Cerebellar cortex (tissue), 1 donor: Measurements from ENCODE around the gene LILRB2.
A peak's percentile ranks its signal among the peaks of the same experiment; 100 is the strongest.
"Not testable (repeated sequence)": the region's sequence is repeated elsewhere in the genome, so short reads cannot be mapped to it uniquely, and the experiment has no call there.

ENCODE experiments used
- DNase-seq: peaks from one replicate; pipeline ENCODE4 v3.0.0-alpha.2; 2015; ENCODE audit warnings: low spot score

LILRB2 gene

GRCh38 chr19:54302257-54302656 is 21.3 kb upstream of the LILRB2 start:
- DNase-seq: no peak

DNA sequence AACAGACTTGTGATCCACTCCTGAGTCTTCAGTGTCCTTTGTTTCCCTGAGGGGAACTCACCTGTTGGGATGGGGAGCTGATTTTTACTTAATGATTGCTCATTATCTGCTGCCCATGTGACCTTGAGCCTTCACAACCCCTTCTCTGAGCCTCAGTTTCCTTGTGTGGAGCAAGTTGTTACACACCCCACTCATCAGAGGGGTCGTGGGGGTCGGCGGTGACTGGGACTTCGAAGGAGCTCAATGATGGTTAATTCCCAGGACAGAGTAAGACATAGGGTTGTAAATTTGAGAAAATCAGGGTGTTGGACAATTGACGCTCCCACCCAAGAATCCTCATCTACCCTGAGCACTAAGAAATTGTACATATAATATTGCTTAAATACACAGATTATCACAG is 18.6 kb upstream of the LILRB2 start:
- DNase-seq: no peak

DNA sequence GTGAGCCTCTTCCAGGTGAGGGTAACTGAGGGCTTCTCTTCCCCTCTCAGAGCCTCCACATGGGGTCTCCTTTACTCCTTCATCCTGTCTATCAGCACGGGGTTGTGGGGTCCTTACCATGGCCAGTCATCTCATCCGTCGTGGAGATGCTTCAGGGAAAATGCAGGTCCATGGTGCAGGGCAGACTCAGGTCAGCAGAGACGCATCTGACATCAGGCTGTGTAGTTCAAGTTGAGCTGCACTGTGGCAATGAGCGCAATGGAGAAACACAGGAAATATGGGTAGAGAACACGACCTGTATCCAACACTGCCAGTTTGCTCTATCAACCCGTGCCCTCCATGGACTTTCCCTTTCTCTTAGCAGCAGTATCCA is 18.2 kb upstream of the LILRB2 start:
- no peak for DNase-seq

DNA sequence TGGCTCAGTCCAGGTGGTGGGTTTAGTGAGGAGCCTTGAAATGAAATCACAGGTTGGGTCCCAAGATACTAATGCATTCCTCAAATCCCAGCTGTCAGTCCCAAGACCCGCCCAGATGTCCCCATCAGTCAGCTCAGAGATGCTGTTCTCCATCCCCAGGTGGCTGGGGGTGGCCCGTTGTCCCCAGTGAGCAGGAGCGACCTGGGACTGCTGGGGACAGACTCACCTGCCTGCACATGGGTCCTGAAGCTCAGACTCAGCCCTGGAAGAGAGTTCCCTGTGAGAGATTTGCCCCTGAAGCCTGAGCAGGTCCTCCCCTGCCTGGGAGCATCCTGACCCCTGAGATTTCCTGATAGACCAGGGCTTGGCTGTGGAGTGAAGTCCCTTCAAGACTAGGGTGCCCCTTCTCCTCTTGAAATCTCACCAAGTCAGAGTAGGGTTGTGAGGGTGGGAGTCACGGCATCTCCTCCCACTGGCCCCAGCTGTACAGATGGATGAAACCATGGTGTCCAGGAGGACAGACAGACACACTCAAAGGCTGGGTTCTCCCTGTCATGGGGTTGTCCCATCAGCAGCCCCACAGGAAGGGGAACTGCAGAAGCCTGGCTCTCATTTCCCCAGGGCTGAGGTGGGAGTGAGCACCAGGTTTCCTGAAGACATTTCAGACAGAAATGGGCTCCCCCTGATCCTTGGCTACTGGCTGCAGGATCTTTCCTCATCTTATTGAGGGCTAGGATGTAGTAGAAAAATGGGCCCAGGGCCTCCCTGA is 17.6 kb upstream of the LILRB2 start:
- no peak for DNase-seq

DNA sequence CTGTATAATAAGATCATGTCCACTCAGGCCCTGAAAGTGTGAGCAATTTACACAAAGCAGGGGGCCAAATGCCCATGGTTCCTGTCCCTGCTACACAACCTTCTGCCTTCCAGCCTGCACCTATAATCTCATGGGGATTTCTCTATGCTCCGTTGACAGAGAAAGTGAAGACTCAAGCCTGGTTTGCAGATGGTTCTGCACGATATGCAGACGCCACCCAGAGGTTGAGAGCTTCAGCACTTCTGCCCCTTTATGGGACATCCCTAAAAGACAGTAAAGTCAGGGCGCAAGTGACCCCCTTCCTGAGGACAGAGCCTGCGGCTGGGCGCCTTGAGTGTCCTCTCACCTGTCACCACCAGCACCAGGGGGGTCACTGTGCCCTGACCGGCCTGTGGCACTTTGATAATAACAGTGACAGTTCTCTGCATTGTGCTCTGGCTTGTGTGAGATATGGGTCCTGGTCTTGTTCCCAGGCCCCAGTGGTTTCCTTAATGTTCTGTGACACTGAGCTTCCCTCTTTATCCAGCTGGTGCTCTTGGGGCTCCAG is 16.9 kb upstream of the LILRB2 start:
- peak; percentile 3 for DNase-seq

DNA sequence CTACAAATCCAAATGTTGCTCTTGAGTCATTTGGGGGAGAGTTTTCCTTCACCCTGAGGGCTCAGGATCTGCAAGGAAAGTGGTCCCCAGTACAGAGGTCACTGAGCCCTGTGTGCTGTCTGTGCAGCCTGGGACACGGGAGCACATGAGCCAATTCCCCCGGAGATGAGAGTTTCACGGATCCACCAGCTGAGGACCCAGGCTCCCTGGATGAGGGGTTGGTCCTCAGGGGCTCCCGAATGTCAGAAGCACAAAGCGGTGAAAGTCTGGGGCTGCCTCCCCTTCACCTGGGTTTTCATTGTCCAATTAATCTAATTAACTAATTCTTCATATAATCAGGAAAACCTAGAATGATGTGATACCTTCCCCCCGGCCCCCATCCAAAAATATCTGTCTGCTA is 13.6 kb upstream of the LILRB2 start:
- DNase-seq: no peak

DNA sequence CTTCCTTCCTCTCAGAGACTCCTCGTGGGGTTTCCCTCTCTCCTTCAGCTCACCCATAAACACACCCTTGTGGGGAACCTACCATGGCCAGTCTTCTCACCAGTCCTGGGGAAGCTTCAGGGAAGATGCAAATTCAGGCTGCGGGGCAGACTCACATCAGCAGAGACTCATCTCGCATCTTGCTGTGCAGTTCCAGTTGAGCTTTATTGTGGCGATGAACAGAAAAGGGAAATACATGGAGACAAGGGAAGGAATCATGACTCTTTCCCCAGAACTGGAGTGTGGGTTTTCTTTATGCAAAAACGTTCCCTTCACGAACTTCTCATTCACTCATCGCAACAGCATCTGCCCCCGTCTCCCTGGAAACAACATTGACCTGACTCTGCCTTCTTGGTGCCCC is 8.2 kb upstream of the LILRB2 start:
- DNase-seq: not testable (repeated sequence)

DNA sequence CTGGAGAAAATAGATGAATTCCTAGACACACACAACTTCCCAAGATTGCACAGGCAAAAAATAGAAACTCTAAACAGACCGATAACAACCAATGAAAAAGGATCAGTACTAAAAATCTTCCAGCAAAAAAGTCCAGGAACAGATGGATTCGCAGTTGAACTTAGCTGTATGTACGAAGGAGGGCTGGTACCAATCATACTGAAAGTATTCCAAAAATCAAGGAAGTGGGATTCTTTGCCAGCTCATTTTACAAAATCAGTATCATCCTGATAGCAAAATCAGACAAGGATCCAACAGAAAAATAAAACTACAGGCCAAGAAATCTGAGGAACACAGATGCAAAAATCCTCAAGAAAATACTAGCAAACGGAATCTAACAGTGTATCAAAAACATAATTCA is 6.5 kb upstream of the LILRB2 start:
- DNase-seq: no peak

DNA sequence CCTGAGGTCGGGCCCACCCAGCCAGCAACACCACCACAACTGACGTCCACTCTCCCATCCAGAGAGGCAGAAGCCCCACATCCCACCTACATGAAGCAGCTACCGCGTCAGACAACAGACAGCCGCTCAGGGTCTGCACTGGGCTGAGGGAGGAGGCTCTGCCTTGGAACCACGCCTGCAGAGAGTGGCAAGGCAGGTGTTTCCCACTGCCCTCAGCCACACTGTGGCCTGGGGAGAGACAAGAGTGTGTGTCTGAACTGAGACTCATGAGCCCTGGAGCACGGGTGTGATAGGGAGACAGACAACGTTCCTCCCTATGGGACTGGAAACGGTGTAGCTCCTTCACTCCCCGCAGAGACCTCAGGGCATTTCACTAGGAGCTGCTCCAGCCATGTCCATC is 5.4 kb upstream of the LILRB2 start:
- DNase-seq: not testable (repeated sequence)

DNA sequence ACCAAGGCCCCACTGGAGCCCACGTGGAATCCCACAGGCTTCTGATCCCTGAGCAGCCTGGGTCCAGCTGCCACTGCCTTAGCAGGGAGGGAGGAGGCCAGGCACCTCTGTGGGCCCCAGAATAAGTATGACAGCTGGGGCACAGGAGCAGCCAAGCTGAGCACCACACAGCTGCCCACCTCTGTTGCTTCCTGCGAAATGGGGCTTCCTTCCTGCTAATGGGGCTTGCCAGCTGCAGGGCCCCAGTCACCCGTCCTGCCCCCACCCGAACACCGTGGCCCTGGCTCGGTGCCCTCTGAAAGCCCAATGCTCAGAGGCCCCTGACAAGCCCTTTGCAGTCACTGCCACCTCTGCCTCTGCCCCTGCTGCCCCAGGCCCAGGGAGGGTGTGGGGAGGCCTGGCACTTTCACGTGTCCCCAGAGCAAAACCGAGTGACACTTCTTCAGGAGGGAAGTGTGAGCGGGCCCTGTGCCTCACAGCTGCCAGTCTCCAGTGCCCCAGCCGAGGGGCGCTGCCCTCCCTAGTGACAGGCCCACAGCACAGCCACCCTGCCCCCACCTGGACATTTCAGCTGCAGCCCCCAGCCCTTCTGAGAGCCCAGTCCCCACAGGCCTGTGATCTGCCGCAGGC is 4.6 kb upstream of the LILRB2 start:
- DNase-seq: not testable (repeated sequence)

DNA sequence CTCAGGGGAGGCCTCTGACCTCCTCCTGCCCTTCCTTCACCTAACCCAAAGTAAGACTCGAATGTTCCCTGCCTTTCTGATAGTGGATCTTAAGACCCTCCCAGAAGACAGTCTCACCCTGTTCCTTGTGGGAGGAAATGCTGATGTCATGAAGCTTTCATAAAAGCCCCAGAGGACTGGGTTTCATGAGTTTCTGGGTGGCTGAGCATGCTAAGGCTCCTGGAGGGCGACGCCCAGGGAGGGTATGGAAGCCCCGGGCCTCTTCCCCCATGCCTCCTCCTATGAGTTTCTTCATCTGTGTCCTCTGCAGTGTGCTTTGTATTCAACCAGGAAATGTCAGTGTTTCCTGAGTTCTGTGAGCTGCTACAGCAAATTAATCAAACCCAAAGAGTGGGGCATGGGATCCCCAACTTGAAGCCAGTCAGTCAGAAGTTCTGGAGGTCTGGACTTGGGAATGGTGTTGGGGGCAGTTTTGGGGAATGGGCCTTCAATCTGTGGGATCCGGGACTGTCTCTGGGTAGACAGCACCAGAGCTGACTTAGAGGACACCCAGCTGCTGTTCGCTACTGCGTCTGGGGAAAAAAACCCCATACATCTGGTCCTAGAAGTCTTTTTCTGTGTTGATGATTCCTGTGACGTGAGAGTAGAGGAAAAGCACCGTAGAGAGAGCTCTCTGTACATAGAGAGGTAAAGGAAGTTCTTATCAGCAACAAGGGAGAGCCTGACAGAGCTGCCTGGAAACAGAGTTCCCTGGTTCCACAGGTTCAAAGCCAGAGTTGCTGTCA is 2.0 kb upstream of the LILRB2 start:
- no peak for DNase-seq

DNA sequence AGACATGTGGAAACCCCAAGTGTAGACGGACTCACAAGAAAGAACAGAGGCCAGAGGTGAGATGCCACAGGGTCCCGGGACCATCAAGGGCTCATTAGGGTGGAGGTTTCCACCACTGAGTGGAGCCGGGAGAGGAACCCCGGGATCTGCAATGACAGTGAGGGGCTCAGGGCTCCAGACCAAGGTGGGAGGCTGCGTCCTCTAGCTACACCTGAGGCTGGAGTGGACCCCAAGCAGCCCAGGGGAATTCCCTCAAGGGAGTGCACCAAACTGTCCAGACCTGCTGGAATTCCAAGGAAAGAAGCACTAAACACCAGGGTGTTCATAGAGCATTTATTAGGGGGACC is 792 bp upstream of the LILRB2 start:
- not testable (repeated sequence) for DNase-seq

GRCh38 chr19:54280441-54280840 is 469 bp downstream of the LILRB2 start:
- not testable (repeated sequence) for DNase-seq

GRCh38 chr19:54280025-54280424 is 885 bp downstream of the LILRB2 start:
- DNase-seq: not testable (repeated sequence)

- no peak for DNase-seq
Measured at GRCh38 chr19:54279406-54279962, 1.4 kb downstream of the LILRB2 start.

- DNase-seq: not testable (repeated sequence)
Measured at GRCh38 chr19:54278571-54279195, 2.2 kb downstream of the LILRB2 start.

- not testable (repeated sequence) for DNase-seq
Measured at GRCh38 chr19:54278056-54278455, 2.9 kb downstream of the LILRB2 start.

GRCh38 chr19:54277111-54277615 is 3.7 kb downstream of the LILRB2 start:
- not testable (repeated sequence) for DNase-seq

DNA sequence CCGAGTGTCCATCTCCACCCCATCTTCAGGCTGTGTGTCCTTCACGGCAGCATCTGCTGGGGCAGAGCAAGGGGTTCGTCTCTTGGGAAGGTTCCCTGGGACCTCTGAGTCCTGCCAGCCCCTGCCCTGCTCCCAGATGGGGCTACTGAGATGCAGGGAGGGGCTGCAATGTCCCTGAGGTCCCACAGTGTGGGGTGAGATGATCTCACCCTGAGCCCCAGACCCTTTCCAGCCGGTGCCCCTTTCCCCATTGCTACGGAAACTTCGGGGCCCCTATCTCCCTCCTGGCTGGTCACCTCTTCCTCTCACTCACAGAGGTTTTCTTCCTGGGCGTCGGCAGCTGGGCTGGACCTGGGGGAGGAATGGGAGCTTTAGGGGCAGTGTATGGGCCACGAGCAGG is 5.0 kb downstream of the LILRB2 start:
- DNase-seq: no peak

DNA sequence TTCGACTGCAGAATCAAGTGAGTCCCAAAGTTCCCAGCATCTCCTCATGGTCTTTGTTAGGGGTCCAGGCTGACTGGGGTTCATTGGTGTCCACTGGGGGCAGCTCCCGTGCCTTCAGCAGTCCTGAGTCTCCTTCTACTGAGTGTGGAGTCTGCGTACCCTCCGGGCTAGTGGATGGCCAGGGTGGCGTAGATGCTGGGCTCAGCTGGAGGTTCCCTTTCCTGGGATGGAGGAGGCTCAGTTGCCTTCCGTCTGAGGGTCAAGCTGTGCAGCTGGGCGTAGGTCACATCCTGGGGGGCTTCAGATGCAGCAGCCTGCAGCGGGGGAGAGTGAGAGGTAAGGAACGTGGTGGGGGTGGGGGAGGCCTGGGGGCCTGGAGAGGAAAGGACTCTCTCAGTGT is 6.4 kb downstream of the LILRB2 start:
- not testable (repeated sequence) for DNase-seq

- DNase-seq: no peak
Measured at GRCh38 chr19:54273821-54274220, 7.1 kb downstream of the LILRB2 start.

DNA sequence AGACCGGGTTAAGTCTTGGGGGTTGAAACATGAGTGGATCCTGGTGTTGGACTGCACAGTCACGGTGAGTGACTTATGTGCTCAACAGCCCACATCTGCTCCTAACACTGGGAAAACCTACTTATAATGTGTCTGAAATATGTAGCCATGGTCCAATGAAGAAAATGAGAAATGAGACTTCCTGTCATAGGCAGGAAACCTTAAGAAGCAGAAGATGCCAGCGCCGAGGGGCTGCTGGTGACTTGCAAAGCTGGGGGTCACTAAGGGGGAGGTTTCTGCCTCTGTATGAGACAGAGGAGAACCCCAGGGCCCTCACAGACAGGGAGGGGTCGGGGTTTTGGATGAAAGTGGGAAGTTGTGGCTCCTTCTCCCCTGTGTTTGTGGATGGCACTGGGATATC is 8.7 kb downstream of the LILRB2 start:
- not testable (repeated sequence) for DNase-seq
